Measurements from ENCODE around the gene GCG. TPM values are rescaled to one million over a fixed set of nuclear protein-coding genes. Genes with fewer than 3 reads are reported as not detected.

Gene GCG
- total RNA-seq, 1 experiment from 2014 or later, result not detected

DNA sequence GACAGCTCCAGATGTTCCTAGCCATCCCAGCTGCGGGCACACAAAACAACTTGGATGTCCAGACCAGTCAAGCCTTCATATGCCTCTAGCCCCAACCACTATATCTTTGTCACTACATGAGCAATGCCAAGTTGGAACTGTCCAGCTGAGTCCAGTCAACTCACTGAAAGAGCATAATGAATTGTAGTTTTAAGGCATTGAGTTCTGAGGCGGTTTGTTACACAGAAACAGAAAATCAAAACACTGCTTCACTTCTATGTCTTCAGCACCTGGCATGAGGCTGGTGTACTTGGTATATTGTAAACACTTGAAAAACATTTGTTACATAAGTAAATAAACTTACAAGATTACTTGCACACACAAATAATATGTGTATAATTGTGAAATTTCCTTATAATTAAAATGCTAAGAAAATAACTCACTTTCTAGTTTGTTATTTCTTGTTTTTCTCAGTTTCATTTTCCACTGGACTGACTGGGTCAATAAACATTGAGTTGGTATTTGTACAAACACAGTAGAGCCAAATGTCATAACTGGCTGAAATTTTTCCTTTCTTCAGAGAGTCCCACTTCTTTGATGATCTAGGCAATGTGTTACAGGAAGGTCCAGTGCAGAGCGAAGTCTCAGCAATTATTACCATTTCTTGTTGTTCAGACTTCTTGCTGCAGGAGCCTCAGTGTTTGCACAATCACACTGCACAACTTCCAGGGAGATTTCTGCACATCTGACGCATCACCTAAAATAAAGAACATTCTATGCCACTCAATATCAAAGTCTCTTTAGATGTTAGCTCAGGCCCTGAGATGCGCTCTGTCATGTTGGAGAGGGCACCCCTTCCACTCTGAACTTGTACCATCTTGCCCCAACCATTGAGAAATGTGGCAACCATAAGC is 39.8 kb downstream of the GCG start:
- no peak overlapping the region for H3K4me2 ChIP-seq (ENCODE audit: low read length)
- ATAC-seq, result no peak
- TF ChIP-seq POLR2AphosphoS5 (IDR thresholded peaks at IDR 0.05; ENCODE audit: low read depth, low read length) (no peak), ZBTB33 (IDR thresholded peaks at IDR 0.05; ENCODE audit: extremely low read depth, insufficient replicate concordance, low read length) (no peak), POLR2A (IDR thresholded peaks at IDR 0.05; ENCODE audit: borderline replicate concordance, extremely low read depth, insufficient read depth, insufficient read length) (no peak), RAD21 (IDR thresholded peaks at IDR 0.05; ENCODE audit: low read depth) (no peak), ELF1 (IDR thresholded peaks at IDR 0.05; ENCODE audit: borderline replicate concordance, low read depth) (no peak), CEBPB (IDR thresholded peaks at IDR 0.05; ENCODE audit: low read depth) (no peak), EZH2 (IDR thresholded peaks at IDR 0.05) (no peak), CTCF (IDR thresholded peaks at IDR 0.05 in 2 of 3, conservative IDR thresholded peaks at IDR 0.05 in 1 of 3; ENCODE audit: borderline replicate concordance in 1 of 3, insufficient read depth in 1 of 3, low read depth in 2 of 3, low read length in 2 of 3) (no peak), CBX3 (IDR thresholded peaks at IDR 0.05; ENCODE audit: low read depth) (no peak), SIN3A (IDR thresholded peaks at IDR 0.05; ENCODE audit: low read depth) (no peak), EGR1 (IDR thresholded peaks at IDR 0.05; ENCODE audit: low read depth) (no peak), EZH2phosphoT487 (IDR thresholded peaks at IDR 0.05; ENCODE audit: borderline replicate concordance) (no peak), ZNF274 (IDR thresholded peaks at IDR 0.05; ENCODE audit: low read depth, low read length) (no peak), TCF7L2 (IDR thresholded peaks at IDR 0.05; ENCODE audit: borderline replicate concordance, extremely low read depth, insufficient read depth, insufficient read length) (no peak), SP1 (IDR thresholded peaks at IDR 0.05; ENCODE audit: low read depth) (no peak)
- TF ChIP-seq, protein P1, sequence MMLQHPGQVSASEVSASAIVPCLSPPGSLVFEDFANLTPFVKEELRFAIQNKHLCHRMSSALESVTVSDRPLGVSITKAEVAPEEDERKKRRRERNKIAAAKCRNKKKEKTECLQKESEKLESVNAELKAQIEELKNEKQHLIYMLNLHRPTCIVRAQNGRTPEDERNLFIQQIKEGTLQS (IDR thresholded peaks at IDR 0.05), result no peak
- TF ChIP-seq, protein P2, sequence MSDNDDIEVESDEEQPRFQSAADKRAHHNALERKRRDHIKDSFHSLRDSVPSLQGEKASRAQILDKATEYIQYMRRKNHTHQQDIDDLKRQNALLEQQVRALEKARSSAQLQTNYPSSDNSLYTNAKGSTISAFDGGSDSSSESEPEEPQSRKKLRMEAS (IDR thresholded peaks at IDR 0.05), result no peak
- TF ChIP-seq, protein P3, sequence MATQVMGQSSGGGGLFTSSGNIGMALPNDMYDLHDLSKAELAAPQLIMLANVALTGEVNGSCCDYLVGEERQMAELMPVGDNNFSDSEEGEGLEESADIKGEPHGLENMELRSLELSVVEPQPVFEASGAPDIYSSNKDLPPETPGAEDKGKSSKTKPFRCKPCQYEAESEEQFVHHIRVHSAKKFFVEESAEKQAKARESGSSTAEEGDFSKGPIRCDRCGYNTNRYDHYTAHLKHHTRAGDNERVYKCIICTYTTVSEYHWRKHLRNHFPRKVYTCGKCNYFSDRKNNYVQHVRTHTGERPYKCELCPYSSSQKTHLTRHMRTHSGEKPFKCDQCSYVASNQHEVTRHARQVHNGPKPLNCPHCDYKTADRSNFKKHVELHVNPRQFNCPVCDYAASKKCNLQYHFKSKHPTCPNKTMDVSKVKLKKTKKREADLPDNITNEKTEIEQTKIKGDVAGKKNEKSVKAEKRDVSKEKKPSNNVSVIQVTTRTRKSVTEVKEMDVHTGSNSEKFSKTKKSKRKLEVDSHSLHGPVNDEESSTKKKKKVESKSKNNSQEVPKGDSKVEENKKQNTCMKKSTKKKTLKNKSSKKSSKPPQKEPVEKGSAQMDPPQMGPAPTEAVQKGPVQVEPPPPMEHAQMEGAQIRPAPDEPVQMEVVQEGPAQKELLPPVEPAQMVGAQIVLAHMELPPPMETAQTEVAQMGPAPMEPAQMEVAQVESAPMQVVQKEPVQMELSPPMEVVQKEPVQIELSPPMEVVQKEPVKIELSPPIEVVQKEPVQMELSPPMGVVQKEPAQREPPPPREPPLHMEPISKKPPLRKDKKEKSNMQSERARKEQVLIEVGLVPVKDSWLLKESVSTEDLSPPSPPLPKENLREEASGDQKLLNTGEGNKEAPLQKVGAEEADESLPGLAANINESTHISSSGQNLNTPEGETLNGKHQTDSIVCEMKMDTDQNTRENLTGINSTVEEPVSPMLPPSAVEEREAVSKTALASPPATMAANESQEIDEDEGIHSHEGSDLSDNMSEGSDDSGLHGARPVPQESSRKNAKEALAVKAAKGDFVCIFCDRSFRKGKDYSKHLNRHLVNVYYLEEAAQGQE (IDR thresholded peaks at IDR 0.05; ENCODE audit: low read depth), result no peak

More for the DNA sequence above, 39.8 kb downstream of the GCG start:
- Histone ChIP-seq H3K36me3 (ENCODE audit: control insufficient read depth in 1 of 2, insufficient read depth in 2 of 2, low read length in 2 of 2) (no peaks in the 10 kb centered on the region), H3K9ac (ENCODE audit: low read length) (no peak overlapping the region), H3K4me3 (replicated peaks in 1 of 2; ENCODE audit: low read depth in 1 of 2, low read length in 2 of 2) (no peak overlapping the region), H4K20me1 (ENCODE audit: insufficient read depth) (no peaks in the 10 kb centered on the region), H3K27me3 (ENCODE audit: insufficient read depth, low read length) (no peaks in the 10 kb centered on the region), H2AFZ (ENCODE audit: low read depth, low read length, poor library complexity, severe bottlenecking) (no peak overlapping the region), H3K4me1 (ENCODE audit: control insufficient read depth in 1 of 2, insufficient read depth in 2 of 2, low read length in 2 of 2) (0 out of 4 replicates have a peak, but pooled peaks cover 0 to 2% of the 10 kb centered on the region in 2 experiments), H3K9me3 (ENCODE audit: control insufficient read depth in 1 of 2, insufficient read depth in 1 of 2, low read depth in 1 of 2, low read length in 2 of 2) (no peaks in the 10 kb centered on the region; a peak in 1 of 4 replicates), H3K9me2 (ENCODE audit: insufficient read depth) (no peaks in the 10 kb centered on the region), H3K27ac (ENCODE audit: low read depth, low read length) (no peak overlapping the region), H3K79me2 (ENCODE audit: insufficient read depth, low read length) (no peaks in the 10 kb centered on the region)
- ChIA-PET RAD21 (ENCODE audit: low non-redundant PET in 1 of 2, low total read pairs in 2 of 2, uncharacterized antibody in 2 of 2, unreplicated experiment in 2 of 2) (no interaction called here), POLR2A (no interaction called here), CTCF (no interaction called here)
- BruUV-seq (replicated peaks), result no TSS peak
- no peak for DNase-seq (ENCODE audit: low read depth, low spot score)
- intact Hi-C loops (cut with micrococcal nuclease), result no loop called here

All from HCT116 (cell line).